ENCODE measurements around the gene IL12A. TPM values are rescaled to one million over a fixed set of nuclear protein-coding genes. Genes with fewer than 3 reads are reported as not detected.

The IL12A gene
- total and polyA plus RNA-seq, 2 of the 8 experiments (the other 6 are each of a cell fraction or from before 2014, with no cell fraction given): 0.41 to 0.92 TPM

Other genes with a start within 250 kb of the IL12A start
- 5.3 and 5.9 TPM in 2 replicates for gene SCHIP1, start 149.0 kb upstream of the IL12A start, total RNA-seq (2021; fragmentation: NEBNext Ultra II Directional; extraction: Animal tissue kit (Norgen Biotek cat#: 25700))
- 10.1 and 13.5 TPM in 2 replicates for gene SCHIP1, start 149.0 kb upstream of the IL12A start, polyA plus RNA-seq (2011; rRNA removed)
- 1.1 TPM in 2 replicates for gene C3orf80, start 236.6 kb downstream of the IL12A start, total RNA-seq (2021; fragmentation: NEBNext Ultra II Directional; extraction: Animal tissue kit (Norgen Biotek cat#: 25700))
- gene C3orf80, start 236.6 kb downstream of the IL12A start, polyA plus RNA-seq (2011; rRNA removed): 0.46 and 0.57 TPM in 2 replicates